Activated gamma-delta T cell treated with anti-CD3 and anti-CD28 coated beads, Interleukin-2, amount 50 U/mL, for 16 hours (primary cell): Measurements from ENCODE around the gene KIFAP3.
"Not testable (repeated sequence)": the region's sequence is repeated elsewhere in the genome, so short reads cannot be mapped to it uniquely, and the experiment has no call there.

Source experiments
- DNase-seq: peaks from one replicate; pipeline ENCODE4 v3.0.0-alpha.2; 2020; ENCODE audit warnings: low read depth

Gene KIFAP3

DNA sequence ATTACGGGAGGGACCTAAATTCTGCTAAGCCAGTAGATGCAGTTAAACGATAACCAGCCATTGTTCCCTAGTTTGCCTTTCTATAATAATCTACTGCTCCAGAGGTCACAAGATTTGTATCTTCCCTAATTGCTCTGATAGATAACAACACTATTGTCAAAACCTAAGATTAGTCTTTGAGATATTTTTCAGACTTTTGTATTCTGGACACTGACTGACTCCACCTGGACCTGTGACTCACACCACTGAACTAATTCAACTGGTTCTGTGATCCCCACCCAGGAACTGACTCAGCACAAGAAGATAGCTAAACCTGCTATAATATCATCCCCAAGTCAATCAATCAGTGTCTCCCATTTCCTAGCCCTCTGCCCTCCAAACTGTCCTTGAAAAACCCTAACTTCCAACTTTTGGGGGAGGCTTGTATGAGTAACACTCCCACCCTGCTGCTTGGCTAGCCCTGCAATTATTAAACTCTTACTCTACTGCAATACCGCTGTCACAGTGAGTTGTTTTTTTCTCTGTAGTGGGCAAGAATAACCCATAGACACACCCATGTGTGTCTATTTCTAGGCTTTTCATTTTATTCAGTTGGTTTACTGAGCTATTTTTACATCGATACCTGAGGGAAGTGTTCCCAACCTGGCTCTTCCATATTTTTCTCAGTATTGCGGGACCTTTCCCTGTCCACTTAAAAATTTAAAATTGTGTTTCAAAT is 11.2 kb downstream of the KIFAP3 start:
- DNase-seq, result no peak

DNA sequence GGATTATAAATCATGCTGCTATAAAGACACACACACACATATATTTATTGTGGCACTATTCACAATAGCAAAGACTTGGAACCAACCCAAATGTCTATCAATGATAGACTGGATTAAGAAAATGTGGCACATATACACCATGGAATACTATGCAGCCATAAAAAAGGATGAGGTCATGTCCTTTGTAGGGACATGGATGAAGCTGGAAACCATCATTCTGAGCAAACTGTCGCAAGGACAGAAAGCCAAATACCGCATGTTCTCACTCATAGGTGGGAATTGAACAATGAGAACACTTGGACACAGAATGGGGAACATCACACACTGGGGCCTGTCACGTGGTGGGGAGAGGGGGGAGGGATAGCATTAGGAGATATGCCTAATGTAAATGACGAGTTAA is 12.8 kb downstream of the KIFAP3 start:
- not testable (repeated sequence) for DNase-seq

DNA sequence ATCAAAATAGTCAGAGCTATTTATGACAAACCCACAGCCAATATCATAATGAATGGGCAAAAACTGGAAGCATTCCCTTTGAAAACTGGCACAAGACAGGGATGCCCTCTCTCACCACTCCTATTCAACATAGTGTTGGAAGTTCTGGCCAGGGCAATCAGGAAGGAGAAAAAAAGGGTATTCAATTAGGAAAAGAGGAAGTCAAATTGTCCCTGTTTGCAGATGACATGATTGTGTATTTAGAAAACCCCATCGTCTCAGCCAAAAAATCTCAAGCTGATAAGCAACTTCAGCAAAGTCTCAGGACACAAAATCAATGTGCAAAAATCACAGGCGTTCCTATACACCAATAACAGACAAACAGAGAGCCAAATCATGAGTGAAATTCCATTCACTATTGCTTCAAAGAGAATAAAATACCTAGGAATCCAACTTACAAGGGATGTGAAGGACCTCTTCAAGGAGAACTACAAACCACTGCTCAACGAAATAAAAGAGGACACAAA is 14.4 kb downstream of the KIFAP3 start:
- not testable (repeated sequence) for DNase-seq

- DNase-seq, result no peak
Observed at GRCh38 chr1:170049176-170049800, 25.2 kb downstream of the KIFAP3 start.

DNA sequence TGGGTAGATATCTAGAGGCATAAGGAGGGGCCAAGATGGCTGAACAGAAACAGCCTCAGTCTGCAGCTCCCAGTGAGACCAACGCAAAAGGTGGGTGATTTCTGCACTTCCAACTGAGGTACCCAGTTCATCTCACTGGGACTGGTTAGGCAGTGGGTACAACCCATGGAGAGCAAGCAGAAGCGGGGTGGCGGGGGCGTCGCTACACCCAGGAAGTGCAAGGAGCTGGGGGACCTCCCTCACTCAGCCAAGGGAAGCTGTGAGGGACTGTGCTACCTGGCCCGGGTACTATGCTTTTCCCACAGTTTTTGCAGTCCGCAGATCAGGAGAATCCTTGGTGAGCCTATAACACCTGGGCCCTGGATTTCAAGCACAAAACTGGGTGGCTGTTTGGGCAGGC is 26.0 kb downstream of the KIFAP3 start:
- no peak for DNase-seq

DNA sequence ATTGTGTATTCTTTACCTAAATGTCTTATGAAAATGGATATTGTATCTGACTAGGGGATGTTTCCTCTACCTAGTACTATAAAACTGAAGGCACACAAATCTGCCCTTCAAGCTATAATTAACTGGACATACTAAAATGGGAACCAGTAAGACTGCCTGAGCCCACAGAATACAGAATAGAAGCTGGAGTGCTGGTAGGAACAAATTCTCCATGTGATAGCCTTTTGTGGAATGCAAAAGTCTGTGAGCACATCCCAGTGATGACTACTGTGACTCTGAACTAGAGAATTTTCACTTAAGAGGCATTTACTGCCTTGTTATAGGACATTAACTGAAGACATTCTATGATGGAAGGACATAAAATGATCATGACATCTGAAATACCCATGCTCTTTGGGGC is 30.3 kb downstream of the KIFAP3 start:
- DNase-seq, result no peak

DNA sequence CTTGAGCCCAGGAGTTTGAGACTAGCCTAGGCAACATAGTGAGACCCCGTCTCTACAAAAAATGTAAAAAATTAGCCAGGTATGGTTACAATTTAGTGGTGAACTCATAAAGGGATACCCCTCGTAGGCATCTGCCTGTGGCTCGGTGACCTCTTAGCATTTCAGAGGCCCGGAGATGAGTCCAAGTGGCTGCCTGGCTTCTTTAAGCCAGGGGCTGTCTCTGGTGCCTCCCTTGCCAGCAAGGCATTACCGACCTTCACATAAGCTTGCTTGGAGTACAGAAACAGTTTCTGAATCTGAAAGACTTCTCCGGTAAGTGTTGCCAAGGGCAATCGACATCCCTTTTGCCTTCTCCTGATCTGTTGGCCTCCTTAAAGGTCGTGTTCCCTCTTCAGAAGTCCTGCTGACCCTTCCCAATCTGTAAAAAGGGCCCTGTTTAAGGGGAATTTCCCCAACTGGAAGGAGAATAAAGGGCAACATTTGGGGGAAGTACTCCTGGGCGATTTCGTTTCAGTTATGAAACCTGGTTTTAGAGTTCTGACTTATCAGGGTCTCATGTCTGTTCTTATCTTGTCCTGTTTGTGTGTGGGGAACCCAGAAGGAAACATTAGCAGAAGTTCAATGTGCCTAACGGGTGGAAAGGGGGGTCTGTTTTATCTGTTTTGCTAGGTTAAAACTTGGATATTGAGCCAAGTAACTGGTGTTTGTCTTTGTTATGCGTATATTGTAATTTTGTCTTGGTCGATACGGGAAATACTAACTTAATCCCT is 32.9 kb downstream of the KIFAP3 start:
- DNase-seq, result no peak

- no peak for DNase-seq
Observed at GRCh38 chr1:170032531-170033280, 41.8 kb downstream of the KIFAP3 start.

DNA sequence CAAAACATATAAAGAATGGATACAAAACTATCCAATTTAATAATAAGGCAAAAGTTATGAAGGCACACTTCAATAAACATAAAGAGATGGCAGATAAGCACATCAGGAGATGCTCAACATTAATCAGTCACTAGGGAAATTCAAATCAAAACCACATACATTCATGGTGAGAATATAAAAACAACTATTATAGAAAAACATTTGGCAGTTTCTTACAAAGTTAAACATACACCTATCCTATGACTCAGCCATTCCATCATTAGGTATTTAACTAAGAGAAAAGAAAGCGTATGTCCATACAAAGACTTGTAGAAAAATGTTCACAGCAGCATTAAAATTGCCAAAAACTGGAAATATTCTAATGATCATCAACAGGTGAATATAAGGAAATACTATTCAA is 44.3 kb downstream of the KIFAP3 start:
- no peak for DNase-seq

DNA sequence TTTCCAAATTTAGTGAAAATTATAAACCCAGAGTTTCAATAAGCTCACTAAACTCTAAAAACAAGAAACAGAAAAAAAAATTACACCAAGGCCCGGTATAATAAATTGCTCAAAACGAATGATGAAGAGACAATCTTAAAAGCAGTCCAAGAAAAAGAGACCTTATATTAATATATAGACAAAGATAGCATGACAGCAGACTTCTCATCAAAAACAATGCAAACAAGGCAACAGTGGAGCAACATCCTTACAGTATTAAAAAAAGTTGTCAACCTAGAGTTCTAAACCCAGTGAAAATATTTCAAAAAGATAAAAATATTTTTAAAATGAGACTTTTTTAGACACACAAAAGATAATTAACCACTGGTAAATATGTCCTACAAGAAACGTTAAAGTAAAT is 46.7 kb downstream of the KIFAP3 start:
- no peak for DNase-seq

GRCh38 chr1:170020859-170021258 is 53.6 kb downstream of the KIFAP3 start:
- DNase-seq, result no peak

- no peak for DNase-seq
Observed at GRCh38 chr1:170017478-170017877, 57.0 kb downstream of the KIFAP3 start.

DNA sequence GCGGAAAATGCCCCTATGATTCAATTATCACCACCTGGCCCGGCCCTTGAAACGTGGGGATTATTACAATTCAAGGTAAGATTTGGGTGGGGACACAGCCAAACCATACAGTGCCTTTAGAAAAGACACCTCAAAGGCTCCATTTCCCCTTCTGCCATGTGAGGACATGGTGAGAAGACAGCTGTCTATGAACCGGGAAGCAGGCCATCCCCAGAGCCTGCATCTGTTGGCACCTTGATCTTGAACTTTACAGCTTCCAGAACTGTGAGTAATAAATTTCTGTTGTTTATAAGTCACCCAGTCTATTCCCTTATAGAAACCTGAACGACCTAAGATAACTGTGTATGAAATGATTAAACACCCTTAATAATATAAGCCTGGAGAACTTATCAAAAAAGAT is 61.6 kb downstream of the KIFAP3 start:
- DNase-seq, result no peak

DNA sequence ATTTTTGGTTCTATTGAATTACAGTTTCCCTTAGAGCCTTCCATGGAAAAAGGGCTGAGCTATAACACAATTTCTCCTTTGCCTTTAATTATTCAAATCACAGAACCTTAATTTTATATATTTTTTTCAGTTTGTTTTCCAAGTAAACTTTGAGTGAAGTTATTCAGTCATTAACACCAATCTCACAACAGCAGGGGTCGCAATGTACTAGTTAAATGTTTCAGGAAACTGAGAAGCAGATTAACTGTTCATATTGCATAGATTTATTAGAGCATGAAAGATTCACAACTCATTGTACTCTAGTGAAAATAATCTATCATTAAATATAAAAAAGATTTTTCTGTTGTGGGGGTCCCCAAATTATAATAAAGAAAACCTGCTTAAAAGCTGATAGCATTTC is 64.1 kb downstream of the KIFAP3 start:
- DNase-seq, result no peak

DNA sequence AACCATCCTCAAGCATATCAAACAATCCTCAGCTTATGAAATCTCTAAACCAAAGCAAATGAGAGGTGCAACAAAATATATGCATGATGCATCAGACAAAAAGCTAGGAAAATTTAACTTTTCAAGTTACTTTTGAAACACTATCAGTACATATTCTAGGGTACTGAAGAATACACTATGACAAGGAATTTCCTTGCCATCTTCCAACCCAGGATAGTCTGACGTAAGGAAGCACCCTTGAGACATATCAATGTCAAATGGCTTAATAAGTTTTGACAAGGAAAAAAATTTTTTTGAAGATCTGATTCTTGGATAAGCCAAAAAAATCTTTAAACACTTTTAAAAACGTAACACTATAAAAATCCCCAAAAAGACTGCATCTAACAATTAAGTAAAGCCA is 64.9 kb downstream of the KIFAP3 start:
- no peak for DNase-seq

DNA sequence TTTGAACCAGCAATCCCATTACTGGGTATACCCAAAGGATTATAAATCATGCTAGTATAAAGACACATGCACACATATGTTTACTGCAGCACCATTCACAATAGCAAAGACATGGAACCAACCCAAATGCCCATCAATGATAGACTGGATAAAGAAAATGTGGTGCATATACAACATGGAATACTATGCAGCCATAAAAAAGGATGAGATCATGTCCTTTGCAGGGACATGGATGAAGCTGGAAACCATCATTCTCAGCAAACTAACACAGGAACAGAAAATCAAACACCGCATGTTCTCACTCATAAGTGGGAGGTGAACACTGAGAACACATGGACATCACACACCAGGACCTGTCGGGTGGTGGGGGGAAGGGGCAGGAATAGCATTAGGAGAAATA is 65.8 kb downstream of the KIFAP3 start:
- DNase-seq, result not testable (repeated sequence)

DNA sequence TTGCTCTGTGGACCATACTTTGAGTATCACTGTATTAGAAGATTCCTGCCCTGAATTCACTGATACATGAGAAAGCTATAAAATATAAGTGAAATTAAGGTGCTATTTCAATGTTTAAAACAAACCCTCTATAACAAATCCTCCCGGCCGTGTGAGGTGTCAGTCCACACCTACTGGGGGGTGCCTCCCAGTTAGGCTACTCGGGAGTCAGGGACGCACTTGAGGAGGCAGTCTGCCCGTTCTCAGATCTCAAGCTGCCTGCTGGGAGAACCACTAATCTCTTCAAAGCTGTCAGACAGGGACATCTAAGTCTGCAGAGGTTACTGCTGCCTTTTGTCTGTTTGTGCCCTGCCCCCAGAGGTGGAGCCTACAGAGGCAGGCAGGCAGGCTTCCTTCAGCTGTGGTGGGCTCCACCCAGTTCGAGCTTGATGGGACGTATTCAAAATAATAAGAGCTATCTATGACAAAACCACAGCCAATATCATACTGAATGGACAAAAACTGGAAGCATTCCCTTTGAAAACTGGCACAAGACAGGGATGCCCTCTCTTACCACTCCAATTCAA is 71.1 kb downstream of the KIFAP3 start:
- DNase-seq, result not testable (repeated sequence)

DNA sequence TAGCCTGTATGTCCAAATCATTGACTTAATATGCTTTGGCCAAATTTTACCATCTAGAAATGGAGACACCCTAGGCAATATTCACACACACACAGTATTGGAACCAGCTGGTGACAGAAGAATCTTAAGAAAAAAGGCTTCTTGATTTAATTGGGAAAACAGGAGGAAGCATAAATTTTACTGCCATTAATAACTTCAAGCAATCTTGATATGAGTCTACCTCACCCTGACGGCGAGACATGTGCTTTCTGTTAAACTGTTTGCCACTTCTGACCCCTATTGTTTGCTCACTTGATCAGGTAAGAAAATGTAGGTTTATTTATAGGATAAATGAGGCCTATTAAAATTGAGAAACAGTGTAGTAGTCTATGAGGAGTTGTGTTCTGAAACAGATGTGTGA is 73.2 kb downstream of the KIFAP3 start:
- no peak for DNase-seq

DNA sequence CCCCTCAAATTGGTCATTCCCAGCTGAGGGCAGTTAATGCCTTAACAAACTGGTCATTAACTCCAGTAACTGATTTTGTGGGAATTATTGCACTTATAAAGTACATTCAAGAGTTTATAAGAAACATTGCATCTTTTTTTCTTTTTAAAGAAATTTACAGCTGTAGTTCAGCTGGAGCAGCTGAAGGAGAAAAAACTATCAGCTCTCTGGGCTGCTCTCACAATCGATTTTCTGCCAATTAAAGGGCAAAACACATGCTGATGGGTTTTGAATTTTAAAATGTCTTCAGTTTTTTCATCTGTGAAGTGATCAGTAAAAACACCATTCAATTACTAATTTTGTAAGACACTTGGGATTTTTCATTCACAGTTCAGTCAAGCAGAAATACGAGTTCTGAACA is 74.7 kb downstream of the KIFAP3 start:
- DNase-seq, result no peak

GRCh38 chr1:169999331-169999741 is 75.2 kb downstream of the KIFAP3 start:
- no peak for DNase-seq

- DNase-seq, result no peak
Observed at GRCh38 chr1:169995993-169996392, 78.5 kb downstream of the KIFAP3 start.

- DNase-seq, result no peak
Observed at GRCh38 chr1:169989246-169989645, 85.2 kb downstream of the KIFAP3 start.
